Measurements from ENCODE around the gene SLC4A4. TPM values are rescaled to one million over a fixed set of nuclear protein-coding genes. Genes with fewer than 3 reads are reported as not detected.

The SLC4A4 gene
- total and polyA plus RNA-seq, 2 of the 13 experiments (the other 11 are each of a cell fraction or from before 2014, with no cell fraction given): 0.01 TPM; not detected in 1

GRCh38 chr4:71571346-71571745 lies 232.5 kb downstream of the SLC4A4 start:
- Histone ChIP-seq H3K4me3 (replicated peaks in 1 of 3; ENCODE audit: insufficient read depth in 1 of 3, low read depth in 2 of 3, low read length in 3 of 3) (no peak overlapping the region), H3K9me3 (ENCODE audit: low read length) (no peaks in the 10 kb centered on the region), H4K20me1 (ENCODE audit: insufficient read depth, low read length) (no peaks in the 10 kb centered on the region), H3K4me1 (ENCODE audit: insufficient read depth, low read length) (no peaks in the 10 kb centered on the region), H2AFZ (ENCODE audit: low read length) (no peak overlapping the region), H3K36me3 (replicated peaks in 1 of 2; ENCODE audit: control insufficient read depth in 1 of 2, insufficient read depth in 2 of 2, low read length in 2 of 2) (no peaks in the 10 kb centered on the region), H3K27ac (ENCODE audit: extremely low read length, insufficient read depth, low read length) (no peak overlapping the region), H3K9ac (ENCODE audit: insufficient read depth, low read depth, low read length) (no peak overlapping the region), H3K4me2 (ENCODE audit: low read depth, low read length) (no peak overlapping the region), H3K27me3 (ENCODE audit: control insufficient read depth in 1 of 2, insufficient read depth in 2 of 2, low read length in 2 of 2) (no peaks in the 10 kb centered on the region), H3K79me2 (ENCODE audit: insufficient read depth, low read length) (no peaks in the 10 kb centered on the region)
- TF ChIP-seq NFIC (IDR thresholded peaks at IDR 0.05; ENCODE audit: low read length) (no peak), ATF7 (IDR thresholded peaks at IDR 0.05) (no peak), ATF7 (CRISPR knock-in tag; IDR thresholded peaks at IDR 0.05) (no peak), RBM39 (IDR thresholded peaks at IDR 0.05; ENCODE audit: low read depth, low read length, poor library complexity, severe bottlenecking) (no peak), HNF4A (CRISPR knock-in tag; IDR thresholded peaks at IDR 0.05) (no peak), NR2F2 (IDR thresholded peaks at IDR 0.05; ENCODE audit: borderline replicate concordance, low read depth) (no peak), NCOA2 (CRISPR knock-in tag; IDR thresholded peaks at IDR 0.05) (no peak), ZNF556 (CRISPR knock-in tag; IDR thresholded peaks at IDR 0.05; ENCODE audit: borderline replicate concordance) (no peak)
- ATAC-seq (no peak), DNase-seq (ENCODE audit: low spot score) (no peak), FAIRE-seq (no peak)
- in situ Hi-C loops (cut with HindIII; ENCODE audit: extremely low pct_ligation_motif_present, low pct_unique_long_range_greater_than_20kb): no loop called here
- ChIA-PET POLR2A (no interaction called here), CTCF (ENCODE audit: low intra/inter-chr PET ratio, low total read pairs) (no interaction called here)
- WGBS (ENCODE audit: low lambda C conversion rate): 43% methylated on average over 3 of the region's 3 CpGs
- intact Hi-C loops (cut with micrococcal nuclease; ENCODE audit: unreplicated experiment): no loop called here
- BruUV-seq (replicated peaks): no TSS peak

- intact Hi-C loops (cut with micrococcal nuclease; ENCODE audit: unreplicated experiment): no loop called here
- Histone ChIP-seq H3K4me2 (ENCODE audit: low read depth, low read length) (no peak overlapping the region), H3K27me3 (ENCODE audit: control insufficient read depth in 1 of 2, insufficient read depth in 2 of 2, low read length in 2 of 2) (no peaks in the 10 kb centered on the region), H3K79me2 (ENCODE audit: insufficient read depth, low read length) (no peaks in the 10 kb centered on the region), H2AFZ (ENCODE audit: low read length) (no peak overlapping the region), H3K27ac (ENCODE audit: extremely low read length, insufficient read depth, low read length) (no peak overlapping the region), H3K9ac (ENCODE audit: insufficient read depth, low read depth, low read length) (no peak overlapping the region), H3K4me3 (replicated peaks in 1 of 3; ENCODE audit: insufficient read depth in 1 of 3, low read depth in 2 of 3, low read length in 3 of 3) (no peak overlapping the region), H3K4me1 (ENCODE audit: insufficient read depth, low read length) (no peaks in the 10 kb centered on the region), H4K20me1 (ENCODE audit: insufficient read depth, low read length) (no peaks in the 10 kb centered on the region), H3K9me3 (ENCODE audit: low read length) (no peaks in the 10 kb centered on the region; the same call in 1 of the 2 replicates), H3K36me3 (replicated peaks in 1 of 2; ENCODE audit: control insufficient read depth in 1 of 2, insufficient read depth in 2 of 2, low read length in 2 of 2) (no peaks in the 10 kb centered on the region)
- no peak for DNase-seq (ENCODE audit: low spot score)
- in situ Hi-C loops (cut with HindIII; ENCODE audit: extremely low pct_ligation_motif_present, low pct_unique_long_range_greater_than_20kb): no loop called here
- no peak for ATAC-seq
- no TSS peak for BruUV-seq (replicated peaks)
- ChIA-PET POLR2A (no interaction called here), CTCF (ENCODE audit: low intra/inter-chr PET ratio, low total read pairs) (no interaction called here)
- TF ChIP-seq MBD4 (IDR thresholded peaks at IDR 0.05; ENCODE audit: borderline replicate concordance, low read length) (no peak), ZZZ3 (CRISPR knock-in tag; IDR thresholded peaks at IDR 0.05; ENCODE audit: borderline replicate concordance) (no peak), ISL2 (CRISPR knock-in tag; IDR thresholded peaks at IDR 0.05) (no peak), ZNF550 (CRISPR knock-in tag; IDR thresholded peaks at IDR 0.05; ENCODE audit: borderline replicate concordance) (no peak), ZNF136 (CRISPR knock-in tag; IDR thresholded peaks at IDR 0.05; ENCODE audit: low read depth) (no peak), CBX2 (IDR thresholded peaks at IDR 0.05; ENCODE audit: low read depth, low read length) (no peak), CBX2 (CRISPR knock-in tag; IDR thresholded peaks at IDR 0.05; ENCODE audit: low read depth) (no peak), ZNF326 (CRISPR knock-in tag; IDR thresholded peaks at IDR 0.05; ENCODE audit: borderline replicate concordance) (no peak), ZNF644 (CRISPR knock-in tag; IDR thresholded peaks at IDR 0.05; ENCODE audit: low read depth) (no peak), STAG1 (CRISPR knock-in tag; IDR thresholded peaks at IDR 0.05) (no peak), ZBTB7B (CRISPR knock-in tag; IDR thresholded peaks at IDR 0.05) (no peak), EED (CRISPR knock-in tag; IDR thresholded peaks at IDR 0.05) (no peak)
- 0% methylated on average over 3 of the region's 3 CpGs for WGBS (ENCODE audit: low lambda C conversion rate)
- no peak for FAIRE-seq
Observed at GRCh38 chr4:71583971-71584370, 245.2 kb downstream of the SLC4A4 start.

All from HepG2 (cell line).